Sigmoid colon (tissue), 4 donors: Measurements from ENCODE around the gene IL19.

Source experiments
- CTCF ChIP-seq, 4 experiments: fragments of 450-650 bp in 3 of 4; fragments of 200-600 bp in 1 of 4; IDR thresholded peaks; one replicate each; pipeline ENCODE4 v1.5.1; 2016 to 2019; ENCODE audit warnings: antibody characterized with exemption in 4 of 4, mild to moderate bottlenecking in 3 of 4, moderate library complexity in 2 of 4
- EP300 ChIP-seq, 4 donors: sonication (generic); formaldehyde crosslinking; IDR thresholded peaks; one replicate each; pipeline ENCODE4 v1.6.1; 2017; ENCODE audit warnings: antibody characterized with exemption in 4 of 4
- POLR2A ChIP-seq, 2 donors: fragments of 450-650 bp; IDR thresholded peaks; one replicate each; pipeline ENCODE4 v1.6.1; 2016; ENCODE audit warnings: antibody characterized with exemption in 2 of 2, mild to moderate bottlenecking in 2 of 2, moderate library complexity in 2 of 2
- POLR2AphosphoS5 ChIP-seq, 4 donors: sonication (generic); formaldehyde crosslinking; IDR thresholded peaks; one replicate each; pipeline ENCODE4 v1.6.1; 2017; ENCODE audit warnings: antibody characterized with exemption in 4 of 4

- TF ChIP-seq POLR2AphosphoS5 (IDR thresholded peaks at IDR 0.05) (no peak), CTCF (IDR thresholded peaks at IDR 0.05) (no peak), POLR2A (IDR thresholded peaks at IDR 0.05) (no peak), EP300 (IDR thresholded peaks at IDR 0.05) (no peak)
Measured at GRCh38 chr1:206804156-206804737, 33.7 kb downstream of the IL19 start.
